IMR-90 (cell line): ENCODE data around the gene KAZN.

Experiments used
- BHLHE40 ChIP-seq: fragments of 150-350 bp; IDR thresholded peaks from 2 replicates; pipeline ENCODE4 v1.6.1; 2016; ENCODE audit warnings: mild to moderate bottlenecking, low read depth, low read length
- CEBPB ChIP-seq: IDR thresholded peaks from 2 replicates; pipeline ENCODE4 v1.6.1; 2012; ENCODE audit warnings: low read depth, low read length, improper control_type of control experiment
- CHD1 ChIP-seq: IDR thresholded peaks from 2 replicates; pipeline ENCODE4 v1.6.1; 2012; ENCODE audit warnings: low read depth, low read length, improper control_type of control experiment
- FOS ChIP-seq: fragments of 150-350 bp; IDR thresholded peaks from 2 replicates; pipeline ENCODE4 v1.6.1; 2016; ENCODE audit warnings: low read depth, low read length
- MAZ ChIP-seq: IDR thresholded peaks from 2 replicates; pipeline ENCODE4 v1.6.1; 2012; ENCODE audit warnings: low read depth, mild to moderate bottlenecking, low read length, improper control_type of control experiment, moderate library complexity, borderline replicate concordance
- MXI1 ChIP-seq: IDR thresholded peaks from 2 replicates; pipeline ENCODE4 v1.6.1; 2012; ENCODE audit warnings: low read depth, mild to moderate bottlenecking, low read length, moderate library complexity, borderline replicate concordance
- NFE2L2 ChIP-seq: fragments of 150-350 bp; IDR thresholded peaks from 2 replicates; pipeline ENCODE4 v1.6.1; 2016; ENCODE audit warnings: low read depth, mild to moderate bottlenecking, low read length
- POLR2A ChIP-seq: IDR thresholded peaks from 2 replicates; pipeline ENCODE4 v1.6.1; 2012; ENCODE audit warnings: mild to moderate bottlenecking, low read depth, low read length
- RAD21 ChIP-seq: IDR thresholded peaks from 2 replicates; pipeline ENCODE4 v1.6.1; 2012; ENCODE audit warnings: low read length, improper control_type of control experiment
- RCOR1 ChIP-seq: IDR thresholded peaks from 2 replicates; pipeline ENCODE4 v1.6.1; 2012; ENCODE audit warnings: mild to moderate bottlenecking, low read length, improper control_type of control experiment; ENCODE audit not compliant: insufficient replicate concordance
- RFX5 ChIP-seq: IDR thresholded peaks from 2 replicates; pipeline ENCODE4 v1.8.0; 2012; ENCODE audit warnings: low read depth, mild to moderate bottlenecking, low read length, moderate library complexity
- SMC3 ChIP-seq: fragments of 150-350 bp; IDR thresholded peaks from 2 replicates; pipeline ENCODE4 v1.6.1; 2016; ENCODE audit warnings: low read depth, mild to moderate bottlenecking, antibody characterized with exemption, low read length, moderate library complexity
- TF ChIP-seq, protein P1 (sequence below): conservative IDR thresholded peaks from 2 replicates; pipeline ENCODE4 v1.5.1; 2012; ENCODE audit warnings: mild to moderate bottlenecking, low read depth, low read length, improper control_type of control experiment
- TF ChIP-seq, protein P2 (sequence below): fragments of 150-350 bp; IDR thresholded peaks from 2 replicates; pipeline ENCODE4 v1.6.1; 2017; ENCODE audit warnings: mild to moderate bottlenecking, antibody characterized with exemption, low read length, low read depth

DNA sequence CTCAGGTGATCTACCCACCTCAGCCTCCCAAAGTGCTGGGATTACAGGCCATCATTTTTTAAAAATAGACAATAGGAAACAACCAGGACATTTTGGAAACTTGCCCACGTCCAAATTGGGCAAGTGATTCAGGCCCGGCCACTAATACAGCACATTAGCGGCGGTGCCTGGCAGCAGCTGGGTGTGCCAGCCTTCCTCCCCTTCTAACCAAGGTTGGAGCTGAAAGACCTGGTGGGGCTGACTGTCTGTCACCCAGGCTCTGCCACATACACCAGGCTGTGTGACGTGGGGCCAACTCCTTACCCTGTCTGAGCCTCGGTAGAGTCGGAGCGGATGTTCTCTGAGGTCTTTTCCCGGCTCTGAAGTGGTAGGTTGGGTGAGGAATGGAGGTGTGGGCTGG lies 525.4 kb downstream of the KAZN start:
- TF ChIP-seq, protein P1, sequence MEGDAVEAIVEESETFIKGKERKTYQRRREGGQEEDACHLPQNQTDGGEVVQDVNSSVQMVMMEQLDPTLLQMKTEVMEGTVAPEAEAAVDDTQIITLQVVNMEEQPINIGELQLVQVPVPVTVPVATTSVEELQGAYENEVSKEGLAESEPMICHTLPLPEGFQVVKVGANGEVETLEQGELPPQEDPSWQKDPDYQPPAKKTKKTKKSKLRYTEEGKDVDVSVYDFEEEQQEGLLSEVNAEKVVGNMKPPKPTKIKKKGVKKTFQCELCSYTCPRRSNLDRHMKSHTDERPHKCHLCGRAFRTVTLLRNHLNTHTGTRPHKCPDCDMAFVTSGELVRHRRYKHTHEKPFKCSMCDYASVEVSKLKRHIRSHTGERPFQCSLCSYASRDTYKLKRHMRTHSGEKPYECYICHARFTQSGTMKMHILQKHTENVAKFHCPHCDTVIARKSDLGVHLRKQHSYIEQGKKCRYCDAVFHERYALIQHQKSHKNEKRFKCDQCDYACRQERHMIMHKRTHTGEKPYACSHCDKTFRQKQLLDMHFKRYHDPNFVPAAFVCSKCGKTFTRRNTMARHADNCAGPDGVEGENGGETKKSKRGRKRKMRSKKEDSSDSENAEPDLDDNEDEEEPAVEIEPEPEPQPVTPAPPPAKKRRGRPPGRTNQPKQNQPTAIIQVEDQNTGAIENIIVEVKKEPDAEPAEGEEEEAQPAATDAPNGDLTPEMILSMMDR, result no peak
- TF ChIP-seq POLR2A (no peak), NFE2L2 (no peak), RFX5 (no peak), SMC3 (no peak), CEBPB (no peak), RAD21 (no peak), FOS (no peak), CHD1 (no peak), BHLHE40 (no peak), MAZ (no peak), RCOR1 (no peak), MXI1 (no peak)
- TF ChIP-seq, protein P2, sequence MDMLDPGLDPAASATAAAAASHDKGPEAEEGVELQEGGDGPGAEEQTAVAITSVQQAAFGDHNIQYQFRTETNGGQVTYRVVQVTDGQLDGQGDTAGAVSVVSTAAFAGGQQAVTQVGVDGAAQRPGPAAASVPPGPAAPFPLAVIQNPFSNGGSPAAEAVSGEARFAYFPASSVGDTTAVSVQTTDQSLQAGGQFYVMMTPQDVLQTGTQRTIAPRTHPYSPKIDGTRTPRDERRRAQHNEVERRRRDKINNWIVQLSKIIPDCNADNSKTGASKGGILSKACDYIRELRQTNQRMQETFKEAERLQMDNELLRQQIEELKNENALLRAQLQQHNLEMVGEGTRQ, result no peak
